Measurements from ENCODE around the gene UGT1A4.

UGT1A4 gene

GRCh38 chr2:233791151-233791882 lies 72.8 kb downstream of the UGT1A4 start:
- DNase-seq (ENCODE audit: low spot score) = peak; percentile 22

- DNase-seq (ENCODE audit: low spot score) = peak; percentile 22
These were observed 73.4 kb downstream of the UGT1A4 start for GRCh38 chr2:233791883-233792329.

GRCh38 chr2:233792720-233793119 lies 74.2 kb downstream of the UGT1A4 start:
- DNase-seq (ENCODE audit: low spot score) = peak; percentile 31

GRCh38 chr2:233793465-233794127 lies 75.1 kb downstream of the UGT1A4 start:
- DNase-seq (ENCODE audit: low spot score) = peak; percentile 39

GRCh38 chr2:233794128-233794658 lies 75.7 kb downstream of the UGT1A4 start:
- peak; percentile 39 for DNase-seq (ENCODE audit: low spot score)

- DNase-seq (ENCODE audit: low spot score) = peak; percentile 39
These were observed 77.2 kb downstream of the UGT1A4 start for GRCh38 chr2:233795735-233796171.

GRCh38 chr2:233796254-233796653 lies 77.7 kb downstream of the UGT1A4 start:
- peak; percentile 27 for DNase-seq (ENCODE audit: low spot score)

- DNase-seq (ENCODE audit: low spot score) = peak; percentile 22
These were observed 80.0 kb downstream of the UGT1A4 start for GRCh38 chr2:233798335-233799086.

- peak; percentile 22 for DNase-seq (ENCODE audit: low spot score)
These were observed 80.6 kb downstream of the UGT1A4 start for GRCh38 chr2:233799087-233799665.

GRCh38 chr2:233799716-233800115 lies 81.2 kb downstream of the UGT1A4 start:
- DNase-seq (ENCODE audit: low spot score) = peak; percentile 20

GRCh38 chr2:233800208-233800607 lies 81.7 kb downstream of the UGT1A4 start:
- DNase-seq (ENCODE audit: low spot score) = peak; percentile 14

- DNase-seq (ENCODE audit: low spot score) = no peak
These were observed 83.0 kb downstream of the UGT1A4 start for GRCh38 chr2:233801357-233802131.

- DNase-seq (ENCODE audit: low spot score) = no peak
These were observed 83.7 kb downstream of the UGT1A4 start for GRCh38 chr2:233802132-233802815.

- no peak for DNase-seq (ENCODE audit: low spot score)
These were observed 84.9 kb downstream of the UGT1A4 start for GRCh38 chr2:233803292-233803911.

- no peak for DNase-seq (ENCODE audit: low spot score)
These were observed 85.5 kb downstream of the UGT1A4 start for GRCh38 chr2:233803994-233804393.

GRCh38 chr2:233807215-233807865 lies 88.8 kb downstream of the UGT1A4 start:
- peak; percentile 31 for DNase-seq (ENCODE audit: low spot score)

- peak; percentile 29 for DNase-seq (ENCODE audit: low spot score)
These were observed 89.7 kb downstream of the UGT1A4 start for GRCh38 chr2:233807966-233808935.

GRCh38 chr2:233810385-233810784 lies 91.8 kb downstream of the UGT1A4 start:
- DNase-seq (ENCODE audit: low spot score) = peak; percentile 20
